NCI-H2107 (cell line): ENCODE results near the gene DENND6B.
A peak's percentile ranks its signal among the peaks of the same experiment; 100 is the strongest.
"Not testable (repeated sequence)": the region's sequence is repeated elsewhere in the genome, so short reads cannot be mapped to it uniquely, and the experiment has no call there.

ENCODE experiments used
- DNase-seq: peaks from one replicate; lab custom pipeline; 2025; lab: John Stamatoyannopoulos, UW

Gene DENND6B, protein sequence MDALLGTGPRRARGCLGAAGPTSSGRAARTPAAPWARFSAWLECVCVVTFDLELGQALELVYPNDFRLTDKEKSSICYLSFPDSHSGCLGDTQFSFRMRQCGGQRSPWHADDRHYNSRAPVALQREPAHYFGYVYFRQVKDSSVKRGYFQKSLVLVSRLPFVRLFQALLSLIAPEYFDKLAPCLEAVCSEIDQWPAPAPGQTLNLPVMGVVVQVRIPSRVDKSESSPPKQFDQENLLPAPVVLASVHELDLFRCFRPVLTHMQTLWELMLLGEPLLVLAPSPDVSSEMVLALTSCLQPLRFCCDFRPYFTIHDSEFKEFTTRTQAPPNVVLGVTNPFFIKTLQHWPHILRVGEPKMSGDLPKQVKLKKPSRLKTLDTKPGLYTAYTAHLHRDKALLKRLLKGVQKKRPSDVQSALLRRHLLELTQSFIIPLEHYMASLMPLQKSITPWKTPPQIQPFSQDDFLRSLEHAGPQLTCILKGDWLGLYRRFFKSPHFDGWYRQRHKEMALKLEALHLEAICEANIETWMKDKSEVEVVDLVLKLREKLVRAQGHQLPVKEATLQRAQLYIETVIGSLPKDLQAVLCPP

GRCh38 chr22:50326956-50327710, at the start of gene DENND6B:
TSS of gene DENND6B (minus strand) at chr22:50327012. CDS start at chr22:50326988, 24 bp downstream.
- DNase-seq = peak; percentile 45

DNA sequence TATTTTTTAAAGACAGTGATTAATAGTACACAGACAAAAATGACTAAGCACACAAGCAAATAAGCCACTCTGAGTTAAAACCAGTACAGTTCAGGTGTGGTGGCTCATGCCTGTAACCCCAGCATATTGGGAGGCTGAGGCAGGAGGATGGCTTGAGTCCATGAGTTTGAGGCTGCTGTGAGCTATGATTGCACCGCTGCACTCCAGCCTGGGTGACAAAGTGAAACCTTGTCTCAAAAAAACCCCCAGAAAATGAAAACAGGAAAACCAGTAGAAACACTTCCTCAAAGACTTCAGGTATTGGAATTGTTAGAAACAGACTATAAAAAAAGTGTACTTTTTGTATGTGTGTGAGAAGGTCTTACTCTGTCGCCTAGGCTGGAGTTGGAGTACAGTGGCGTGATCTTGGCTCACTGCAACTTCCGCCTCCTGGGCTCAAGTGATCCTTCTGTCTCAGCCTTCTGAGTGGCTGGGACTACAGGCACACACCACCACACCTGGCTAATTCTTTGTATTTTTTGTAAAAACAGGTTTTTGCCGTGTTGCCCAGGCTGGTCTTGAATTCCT, 49.4 kb upstream of the DENND6B start:
- no peak for DNase-seq

- no peak for DNase-seq
Measured at GRCh38 chr22:50371101-50371648, 44.4 kb upstream of the DENND6B start.

GRCh38 chr22:50367778-50368500, 41.1 kb upstream of the DENND6B start:
- DNase-seq = no peak

- DNase-seq = not testable (repeated sequence)
Measured at GRCh38 chr22:50363803-50364194, 37.0 kb upstream of the DENND6B start.

- DNase-seq = no peak
Measured at GRCh38 chr22:50363166-50363802, 36.5 kb upstream of the DENND6B start.

DNA sequence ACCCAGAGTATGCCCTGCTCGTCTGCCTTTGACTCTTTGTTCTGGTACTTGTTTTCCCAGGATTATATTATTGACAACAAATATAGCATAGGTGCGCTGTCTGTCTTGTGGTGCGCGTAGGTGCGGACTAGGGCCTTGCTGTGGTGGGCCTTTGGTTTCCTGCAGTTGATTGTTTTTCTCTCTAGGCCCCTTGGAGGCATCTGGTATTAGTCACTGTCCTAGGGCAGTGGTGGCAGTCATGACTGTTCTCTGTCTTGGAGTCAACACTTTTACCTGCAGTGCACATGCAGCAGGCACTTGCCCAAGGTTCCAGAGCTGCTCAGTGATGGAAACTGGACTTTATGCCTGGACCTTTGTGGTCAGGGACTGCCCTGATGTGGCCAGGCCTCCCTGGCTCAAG, 34.9 kb upstream of the DENND6B start:
- no peak for DNase-seq

DNA sequence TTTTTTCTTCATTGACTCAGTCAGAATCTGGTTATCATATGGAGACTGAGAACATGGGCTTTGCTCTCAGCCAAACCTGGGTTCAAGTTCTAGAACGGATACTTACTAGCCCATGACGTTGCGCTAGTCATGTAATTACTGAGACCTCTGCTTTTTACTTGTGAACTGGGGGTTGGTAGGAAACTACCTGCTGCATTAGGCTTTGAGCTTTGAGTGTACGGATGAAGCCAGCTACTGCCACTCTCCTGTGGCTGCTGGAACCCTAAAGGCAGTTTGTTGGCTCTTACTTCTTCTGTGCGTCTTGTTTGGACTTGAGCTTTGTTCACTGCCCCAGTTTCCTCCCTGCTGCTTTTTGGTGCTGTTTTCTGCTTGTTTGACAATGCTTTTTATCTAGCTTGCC, 34.4 kb upstream of the DENND6B start:
- DNase-seq = no peak

- no peak for DNase-seq
Measured at GRCh38 chr22:50360578-50360977, 33.8 kb upstream of the DENND6B start.

GRCh38 chr22:50357756-50358155, 30.9 kb upstream of the DENND6B start:
- no peak for DNase-seq

DNA sequence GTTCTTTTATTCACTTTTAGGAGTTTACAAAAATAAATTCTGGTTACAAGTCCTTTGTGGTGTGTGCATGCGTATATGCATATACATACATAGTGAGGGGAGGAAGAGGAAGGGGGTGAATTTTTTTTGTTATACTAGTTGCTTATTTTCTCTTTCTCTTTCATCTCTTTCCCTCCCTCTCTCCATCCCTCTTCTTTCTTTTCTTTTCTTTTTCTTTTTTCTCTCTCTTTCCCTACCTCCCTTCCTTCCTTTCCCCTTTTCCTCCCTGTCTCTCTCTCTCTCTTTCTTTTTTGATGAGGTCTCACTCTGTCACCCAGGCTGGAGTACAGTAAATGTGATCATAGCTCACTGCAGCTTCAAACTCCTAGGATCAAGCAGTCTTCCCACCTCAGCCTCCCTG, 30.4 kb upstream of the DENND6B start:
- no peak for DNase-seq

DNA sequence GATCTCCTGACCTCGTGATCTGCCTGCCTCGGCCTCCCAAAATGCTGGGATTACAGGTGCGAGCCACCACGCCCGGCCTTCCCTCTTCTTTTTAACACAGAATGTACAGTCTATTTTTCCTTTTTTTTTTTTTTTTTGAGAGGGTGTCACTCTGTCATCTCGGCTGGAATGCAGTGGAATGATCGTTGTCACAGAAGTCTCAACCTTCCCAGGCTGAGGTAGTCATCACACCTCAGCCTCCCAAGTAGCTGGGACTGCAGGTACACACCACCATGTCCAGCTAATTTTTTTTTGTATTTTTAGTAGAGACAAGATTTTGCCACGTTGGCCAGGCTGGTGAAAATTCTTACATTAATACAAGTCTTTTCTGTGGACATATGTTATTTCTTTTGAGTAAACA, 29.4 kb upstream of the DENND6B start:
- no peak for DNase-seq

- no peak for DNase-seq
Measured at GRCh38 chr22:50348058-50348457, 21.2 kb upstream of the DENND6B start.

DNA sequence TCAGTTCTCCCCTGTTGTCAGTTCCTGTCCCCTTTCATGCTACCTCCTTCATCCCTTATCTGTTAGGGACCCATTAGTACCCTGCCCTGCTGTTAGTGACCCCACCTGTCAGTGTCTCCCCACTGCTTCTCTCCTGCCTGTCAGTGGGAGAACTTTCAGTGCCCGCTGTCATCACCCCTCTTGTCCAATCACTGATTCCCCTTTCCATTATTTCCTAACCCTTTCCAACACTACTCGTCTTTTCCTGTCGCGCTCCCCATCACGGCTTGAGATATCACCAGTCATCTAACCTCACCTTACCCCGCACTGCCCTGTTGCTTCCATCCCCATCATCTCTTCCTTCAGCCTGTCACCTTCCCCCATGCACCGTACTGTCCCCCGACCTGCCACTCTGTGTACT, 20.3 kb upstream of the DENND6B start:
- no peak for DNase-seq

DNA sequence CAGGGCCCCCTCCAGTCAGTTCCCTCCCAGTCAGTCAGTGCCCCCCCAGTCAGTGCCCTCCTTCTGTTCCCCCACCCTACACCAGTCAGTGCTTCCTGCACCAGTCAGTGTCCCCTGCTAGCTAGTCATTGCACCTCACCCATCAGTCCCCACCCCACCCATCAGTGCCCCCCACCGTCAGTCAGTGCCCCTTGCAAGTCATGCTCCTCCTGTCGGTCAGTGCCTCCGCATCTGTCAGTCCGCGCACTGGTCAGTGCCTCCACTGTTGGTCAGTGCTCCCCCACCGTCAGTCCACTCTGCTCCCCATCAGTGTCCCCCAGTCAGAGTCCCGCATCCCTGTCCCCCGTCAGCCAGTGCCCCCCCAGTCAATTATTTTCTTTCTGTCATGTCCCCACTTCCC, 19.7 kb upstream of the DENND6B start:
- DNase-seq = no peak

GRCh38 chr22:50343541-50343935, 16.7 kb upstream of the DENND6B start:
- no peak for DNase-seq

GRCh38 chr22:50342651-50343540, 16.1 kb upstream of the DENND6B start, which contains the start of gene PPP6R2:
TSS of gene PPP6R2 (plus strand) at chr22:50343327. CDS start at chr22:50393909, 50,582 bp downstream.
- DNase-seq = peak; percentile 65

DNA sequence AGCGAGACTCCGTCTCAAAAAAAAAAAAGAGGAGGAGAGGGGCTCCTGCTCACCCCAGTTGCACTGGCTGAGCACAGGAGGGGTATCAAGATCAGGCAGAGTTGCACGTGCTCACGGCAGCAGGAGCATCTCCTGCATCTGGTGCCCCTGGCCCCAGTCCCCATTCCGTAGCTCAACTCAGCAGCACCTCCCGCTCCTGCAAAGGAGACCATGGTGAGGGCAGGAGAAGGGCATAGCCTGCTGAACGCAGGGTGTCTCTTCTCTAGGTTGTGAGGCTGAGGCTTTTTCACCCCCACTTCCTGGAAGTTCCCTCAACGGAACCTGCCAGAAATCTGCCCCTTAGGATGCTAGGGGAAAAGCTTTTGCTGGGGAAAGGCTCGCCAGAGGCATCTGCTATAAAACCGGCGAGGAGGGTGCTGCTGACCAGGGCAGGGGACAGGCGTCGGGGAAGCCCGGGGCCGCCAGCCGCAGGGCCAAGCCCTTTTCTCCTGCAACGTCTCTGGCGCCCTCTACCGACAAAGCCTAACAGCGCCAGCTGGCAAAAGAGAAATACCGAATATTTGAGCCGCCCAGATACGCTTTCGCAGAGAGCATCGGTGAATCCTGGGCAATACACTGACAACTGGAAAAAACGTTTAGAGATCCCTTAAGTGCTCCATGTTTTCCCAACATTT, 15.3 kb upstream of the DENND6B start:
- peak; percentile 76 for DNase-seq
